Measurements from ENCODE around the gene LRRC4.

- TF ChIP-seq ZNF274 (IDR thresholded peaks at IDR 0.05; ENCODE audit: low read depth, low read length) = no peak
- TF ChIP-seq SUZ12 (IDR thresholded peaks at IDR 0.05; ENCODE audit: extremely low read depth, insufficient read depth, insufficient read length) = no peak
- TF ChIP-seq YY1 (IDR thresholded peaks at IDR 0.05; ENCODE audit: insufficient read depth, insufficient read length) = no peak
These were observed 22.8 kb upstream of the LRRC4 start for GRCh38 chr7:128053991-128054390.

Measured in NT2/D1 (cell line).